Smooth muscle cell (in vitro differentiated cells): ENCODE results near the gene MRPS12. TPM values are rescaled to one million over a fixed set of nuclear protein-coding genes. Genes with fewer than 3 reads are reported as not detected.

Experiments
- DNase-seq: peaks from one replicate; lab custom pipeline; 2025; ENCODE audit not compliant: unreplicated experiment; lab: John Stamatoyannopoulos, UW
- H2AFZ ChIP-seq: fragments of 200-600 bp; sonication (generic); 2 replicates; pipeline ENCODE4 v1.6.0; 2016; ENCODE audit warnings: antibody characterized with exemption, low read depth, mild to moderate bottlenecking
- H3F3A ChIP-seq: fragments of 200-600 bp; sonication (generic); 2 replicates; pipeline ENCODE4 v1.6.0; 2017; ENCODE audit warnings: antibody characterized with exemption, low read depth
- H3K27ac ChIP-seq: fragments of 200-600 bp; sonication (generic); 2 replicates; pipeline ENCODE4 v1.5.1; 2016; ENCODE audit warnings: low read depth, mild to moderate bottlenecking
- H3K27me3 ChIP-seq: fragments of 200-600 bp; sonication (generic); 2 replicates; pipeline ENCODE4 v1.6.1; 2016; ENCODE audit warnings: low read depth, mild to moderate bottlenecking
- H3K36me3 ChIP-seq: fragments of 200-600 bp; sonication (generic); 2 replicates; pipeline ENCODE4 v1.5.1; 2016; ENCODE audit warnings: low read depth
- H3K4me1 ChIP-seq: fragments of 200-600 bp; sonication (generic); 2 replicates; pipeline ENCODE4 v1.5.1; 2016; ENCODE audit warnings: low read depth
- H3K4me2 ChIP-seq: fragments of 200-600 bp; sonication (generic); 2 replicates; pipeline ENCODE4 v1.6.0; 2016; ENCODE audit warnings: mild to moderate bottlenecking
- H3K4me3 ChIP-seq: fragments of 200-600 bp; sonication (generic); 2 replicates; pipeline ENCODE4 v1.5.1; 2016; ENCODE audit warnings: mild to moderate bottlenecking
- H3K79me2 ChIP-seq: fragments of 200-600 bp; sonication (generic); 2 replicates; pipeline ENCODE4 v1.6.0; 2016; ENCODE audit warnings: low read depth, mild to moderate bottlenecking
- H3K9ac ChIP-seq: fragments of 200-600 bp; sonication (generic); 2 replicates; pipeline ENCODE4 v1.6.0; 2016; ENCODE audit warnings: low read depth
- H3K9me3 ChIP-seq: fragments of 200-600 bp; sonication (generic); replicated peaks from 2 replicates; pipeline ENCODE4 v1.5.1; 2016; ENCODE audit warnings: low read depth
- H4K20me1 ChIP-seq: fragments of 200-600 bp; sonication (generic); 2 replicates; pipeline ENCODE4 v1.6.0; 2016; ENCODE audit warnings: low read depth
- CTCF ChIP-seq: fragments of 200-600 bp; sonication (generic); IDR thresholded peaks from 2 replicates; pipeline ENCODE4 v1.5.1; 2017; ENCODE audit warnings: borderline replicate concordance, mild to moderate bottlenecking, antibody characterized with exemption; ENCODE audit not compliant: insufficient read depth, poor library complexity, severe bottlenecking
- WGBS: methylation state at CpG from one replicate; pipeline ENCODE4 v1.1.7; 2016; ENCODE audit warnings: low lambda C conversion rate; 5-methylcytosine and 5-hydroxymethylcytosine counted together
- polyA plus RNA-seq: library from polyadenylated mRNA; unstranded; fragments of >200 nt; fragmentation: Nextera tagmentation; extraction: Ambion mirVana; gene quantifications from 2 replicates; pipeline ENCODE4 v1.2.1, GENCODE V29; 2016
- total RNA-seq: library from RNA; depleted of rRNA; stranded (reverse); fragments of >200 nt; gene quantifications from 2 replicates; pipeline ENCODE4 v1.2.3, GENCODE V29; 2014

Gene MRPS12
- total and polyA plus RNA-seq, 2 experiments from 2014 or later, result 25.7 to 55.2 TPM

- Histone ChIP-seq H3K4me2 (no peak overlapping the region), H3K4me3 (no peak overlapping the region), H3K4me1 (no peaks in the 10 kb centered on the region), H2AFZ (no peak overlapping the region), H3K36me3 (no peaks in the 10 kb centered on the region), H3K9me3 (no peaks in the 10 kb centered on the region), H3K79me2 (no peaks in the 10 kb centered on the region), H3K27ac (no peak overlapping the region), H4K20me1 (no peaks in the 10 kb centered on the region), H3K27me3 (no peaks in the 10 kb centered on the region), H3F3A (no peaks in the 10 kb centered on the region), H3K9ac (no peak overlapping the region)
- no peak for TF ChIP-seq CTCF
- no peak for DNase-seq
- WGBS, result 89% methylated on average over 7 of the region's 16 CpGs
Observed at GRCh38 chr19:38911388-38912001, 19.2 kb upstream of the MRPS12 start.

- Histone ChIP-seq H3K9ac (no peak overlapping the region), H3K79me2 (no peaks in the 10 kb centered on the region), H3F3A (no peaks in the 10 kb centered on the region), H3K27ac (no peak overlapping the region), H3K27me3 (no peaks in the 10 kb centered on the region), H3K4me3 (no peak overlapping the region), H3K9me3 (no peaks in the 10 kb centered on the region), H3K36me3 (no peaks in the 10 kb centered on the region), H3K4me2 (no peak overlapping the region), H3K4me1 (no peaks in the 10 kb centered on the region), H2AFZ (no peak overlapping the region), H4K20me1 (no peaks in the 10 kb centered on the region)
- no peak for DNase-seq
- 79% methylated on average over 12 of the region's 12 CpGs for WGBS
- TF ChIP-seq CTCF, result no peak
Observed at GRCh38 chr19:38912600-38913514, 17.9 kb upstream of the MRPS12 start.

GRCh38 chr19:38913958-38914357 lies 16.8 kb upstream of the MRPS12 start:
- H3K27ac ChIP-seq, result no peak overlapping the region
- no peak for TF ChIP-seq CTCF
- no peak overlapping the region for H3K4me3 ChIP-seq
- WGBS, result 98% methylated on average over 8 of the region's 8 CpGs
- no peak overlapping the region for H3K4me2 ChIP-seq
- H3K27me3 ChIP-seq, result no peaks in the 10 kb centered on the region
- no peak overlapping the region for H2AFZ ChIP-seq
- no peak for DNase-seq
- H3K36me3 ChIP-seq, result no peaks in the 10 kb centered on the region
- H3K79me2 ChIP-seq, result no peaks in the 10 kb centered on the region
- no peak overlapping the region for H3K9ac ChIP-seq
- no peaks in the 10 kb centered on the region for H4K20me1 ChIP-seq
- no peaks in the 10 kb centered on the region for H3K9me3 ChIP-seq
- H3F3A ChIP-seq, result no peaks in the 10 kb centered on the region
- no peaks in the 10 kb centered on the region for H3K4me1 ChIP-seq
